Measurements from ENCODE around the gene PARD3. TPM values are rescaled to one million over a fixed set of nuclear protein-coding genes. Genes with fewer than 3 reads are reported as not detected.

PARD3 gene
- total RNA-seq (10 to 100 TPM; 25.6 to 31.0 TPM), polyA plus RNA-seq (ENCODE audit: insufficient read length in 6 of 6) (10 to 100 TPM; 45.3 to 54.5 (median 49.3) TPM)
- long read RNA-seq, donor 1, full-length matches to known transcripts: 1 of 7 reads
- long read RNA-seq, donor 1, partial matches to known transcripts: 6 of 7 reads
- long read RNA-seq, donor 1, other reads (novel, unspliced or antisense): 0 of 7 reads
- long read RNA-seq, donor 2: 0 reads
- long read RNA-seq, donor 3: 0 reads
- long read RNA-seq, donor 4, partial matches to known transcripts: 2 of 5 reads
- long read RNA-seq, donor 4, other reads (novel, unspliced or antisense): 3 of 5 reads
- long read RNA-seq, donor 5: 0 reads
- long read RNA-seq, donor 6: 0 reads
- long read RNA-seq, donor 7: 0 reads
- long read RNA-seq, donor 8, partial matches to known transcripts: 0 of 1 reads
- long read RNA-seq, donor 8, other reads (novel, unspliced or antisense): 0 of 1 reads
- long read RNA-seq, donor 9: 0 reads
- long read RNA-seq, donor 10: 0 reads
- long read RNA-seq, donor 11, partial matches to known transcripts: 23 of 24 reads
- long read RNA-seq, donor 11, other reads (novel, unspliced or antisense): 0 of 24 reads
- long read RNA-seq, donor 12, full-length matches to known transcripts: 2 of 7 reads
- long read RNA-seq, donor 12, partial matches to known transcripts: 5 of 7 reads
- long read RNA-seq, donor 12, other reads (novel, unspliced or antisense): 0 of 7 reads

- Histone ChIP-seq H3K4me1 (peaks cover 9 to 18% of the 10 kb centered on the region in 2 donors), H3K4me3 (peak within 1 kb of the TSS; percentile 64 to 67), H3K27me3 (peaks cover 0 to 51% of the 10 kb centered on the region in 2 donors), H3K9me3 (no peaks in the 10 kb centered on the region), H3K36me3 (no peaks in the 10 kb centered on the region), H3K27ac (peak within 1 kb of the TSS; percentile 80 to 83)
- TF ChIP-seq CTCF (IDR thresholded peaks at IDR 0.05): no peak
- ATAC-seq: peak; percentile 81
- peak; percentile 59 to 84 (median 75) for DNase-seq
- intact Hi-C loops (cut with DNase I): no loop called here
Observed at GRCh38 chr10:34815185-34816084, at the start of gene PARD3. PARD3 (minus strand) TSS chr10:34815296; CDS start chr10:34814995, 301 bp downstream.

GRCh38 chr10:34864149-34865067 lies 49.3 kb upstream of the PARD3 start:
- no peak overlapping the region for H3K27ac ChIP-seq
- peaks cover 0 to 8% of the 10 kb centered on the region in 2 donors for H3K4me1 ChIP-seq
- no peaks in the 10 kb centered on the region for H3K27me3 ChIP-seq
- H3K9me3 ChIP-seq: no peaks in the 10 kb centered on the region
- no peak for TF ChIP-seq CTCF (IDR thresholded peaks at IDR 0.05)
- no peak overlapping the region for H3K4me3 ChIP-seq
- intact Hi-C loops (cut with DNase I): no loop called here
- DNase-seq (peak in 1 of 4 donors; percentile 35), ATAC-seq (peak; percentile 21)
- no peaks in the 10 kb centered on the region for H3K36me3 ChIP-seq

- H3K9me3 ChIP-seq: no peaks in the 10 kb centered on the region
- H3K36me3 ChIP-seq: no peaks in the 10 kb centered on the region
- TF ChIP-seq CTCF (IDR thresholded peaks at IDR 0.05): no peak
- no peak overlapping the region for H3K4me3 ChIP-seq
- no peaks in the 10 kb centered on the region for H3K27me3 ChIP-seq
- no peak overlapping the region for H3K27ac ChIP-seq
- DNase-seq: no peak
- intact Hi-C loops (cut with DNase I): no loop called here
- peak; percentile 69 for ATAC-seq
- H3K4me1 ChIP-seq: peaks cover 0 to 8% of the 10 kb centered on the region in 2 donors
Observed at GRCh38 chr10:34862892-34863291, 47.8 kb upstream of the PARD3 start.

- Histone ChIP-seq H3K9me3 (no peaks in the 10 kb centered on the region), H3K27ac (no peak overlapping the region), H3K36me3 (no peaks in the 10 kb centered on the region), H3K27me3 (no peaks in the 10 kb centered on the region), H3K4me3 (no peak overlapping the region), H3K4me1 (peaks cover 0 to 8% of the 10 kb centered on the region in 2 donors)
- peak; percentile 89 for ATAC-seq
- peak in 2 of 4 donors; percentile 26 to 61 for DNase-seq
- intact Hi-C loops (cut with DNase I): no loop called here
- no peak for TF ChIP-seq CTCF (IDR thresholded peaks at IDR 0.05)
Observed at GRCh38 chr10:34861293-34862021, 46.4 kb upstream of the PARD3 start.
